Pulmonary artery endothelial cell (primary cell): ENCODE data around the gene STUB1. TPM values are rescaled to one million over a fixed set of nuclear protein-coding genes. Genes with fewer than 3 reads are reported as not detected.

ENCODE experiments used
- DNase-seq: peaks from one replicate; pipeline ENCODE4 v3.0.0-alpha.2; 2011; ENCODE audit warnings: low read depth, low spot score
- total RNA-seq: library from RNA; depleted of rRNA; stranded (reverse); fragments of >200 nt; gene quantifications from 2 replicates; pipeline ENCODE4 v1.2.3, GENCODE V29; 2014

STUB1 gene
- 131 and 146 TPM in 2 replicates for total RNA-seq

- DNase-seq, result peak; percentile 44
These were observed at the start of gene STUB1 for GRCh38 chr16:679814-680624. TSS of gene STUB1 (plus strand) at chr16:680410. CDS start at chr16:680526, 116 bp downstream.

- DNase-seq, result no peak
These were observed 49.3 kb upstream of the STUB1 start, which contains the start of gene WFIKKN1 for GRCh38 chr16:630815-631405. TSS of gene WFIKKN1 (plus strand) at chr16:630985. CDS start at chr16:631254, 269 bp downstream.

- no peak for DNase-seq
These were observed 48.3 kb upstream of the STUB1 start for GRCh38 chr16:631808-632358.

DNA sequence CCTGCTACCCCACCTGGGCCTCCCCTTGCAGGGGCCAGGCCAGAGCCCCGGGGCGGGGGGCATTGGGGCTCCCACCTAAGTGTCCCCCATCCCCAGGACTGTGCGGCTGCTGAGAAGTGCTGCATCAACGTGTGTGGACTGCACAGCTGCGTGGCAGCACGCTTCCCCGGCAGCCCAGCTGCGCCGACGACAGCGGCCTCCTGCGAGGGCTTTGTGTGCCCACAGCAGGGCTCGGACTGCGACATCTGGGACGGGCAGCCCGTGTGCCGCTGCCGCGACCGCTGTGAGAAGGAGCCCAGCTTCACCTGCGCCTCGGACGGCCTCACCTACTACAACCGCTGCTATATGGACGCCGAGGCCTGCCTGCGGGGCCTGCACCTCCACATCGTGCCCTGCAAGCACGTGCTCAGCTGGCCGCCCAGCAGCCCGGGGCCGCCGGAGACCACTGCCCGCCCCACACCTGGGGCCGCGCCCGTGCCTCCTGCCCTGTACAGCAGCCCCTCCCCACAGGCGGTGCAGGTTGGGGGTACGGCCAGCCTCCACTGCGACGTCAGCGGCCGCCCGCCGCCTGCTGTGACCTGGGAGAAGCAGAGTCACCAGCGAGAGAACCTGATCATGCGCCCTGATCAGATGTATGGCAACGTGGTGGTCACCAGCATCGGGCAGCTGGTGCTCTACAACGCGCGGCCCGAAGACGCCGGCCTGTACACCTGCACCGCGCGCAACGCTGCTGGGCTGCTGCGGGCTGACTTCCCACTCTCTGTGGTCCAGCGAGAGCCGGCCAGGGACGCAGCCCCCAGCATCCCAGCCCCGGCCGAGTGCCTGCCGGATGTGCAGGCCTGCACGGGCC is 47.5 kb upstream of the STUB1 start:
- no peak for DNase-seq

DNA sequence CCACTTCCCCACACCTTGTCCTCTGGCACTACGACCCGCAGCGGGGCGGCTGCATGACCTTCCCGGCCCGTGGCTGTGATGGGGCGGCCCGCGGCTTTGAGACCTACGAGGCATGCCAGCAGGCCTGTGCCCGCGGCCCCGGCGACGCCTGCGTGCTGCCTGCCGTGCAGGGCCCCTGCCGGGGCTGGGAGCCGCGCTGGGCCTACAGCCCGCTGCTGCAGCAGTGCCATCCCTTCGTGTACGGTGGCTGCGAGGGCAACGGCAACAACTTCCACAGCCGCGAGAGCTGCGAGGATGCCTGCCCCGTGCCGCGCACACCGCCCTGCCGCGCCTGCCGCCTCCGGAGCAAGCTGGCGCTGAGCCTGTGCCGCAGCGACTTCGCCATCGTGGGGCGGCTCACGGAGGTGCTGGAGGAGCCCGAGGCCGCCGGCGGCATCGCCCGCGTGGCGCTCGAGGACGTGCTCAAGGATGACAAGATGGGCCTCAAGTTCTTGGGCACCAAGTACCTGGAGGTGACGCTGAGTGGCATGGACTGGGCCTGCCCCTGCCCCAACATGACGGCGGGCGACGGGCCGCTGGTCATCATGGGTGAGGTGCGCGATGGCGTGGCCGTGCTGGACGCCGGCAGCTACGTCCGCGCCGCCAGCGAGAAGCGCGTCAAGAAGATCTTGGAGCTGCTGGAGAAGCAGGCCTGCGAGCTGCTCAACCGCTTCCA is 46.7 kb upstream of the STUB1 start:
- no peak for DNase-seq

- DNase-seq, result no peak
These were observed 46.0 kb upstream of the STUB1 start for GRCh38 chr16:634051-634670.

DNA sequence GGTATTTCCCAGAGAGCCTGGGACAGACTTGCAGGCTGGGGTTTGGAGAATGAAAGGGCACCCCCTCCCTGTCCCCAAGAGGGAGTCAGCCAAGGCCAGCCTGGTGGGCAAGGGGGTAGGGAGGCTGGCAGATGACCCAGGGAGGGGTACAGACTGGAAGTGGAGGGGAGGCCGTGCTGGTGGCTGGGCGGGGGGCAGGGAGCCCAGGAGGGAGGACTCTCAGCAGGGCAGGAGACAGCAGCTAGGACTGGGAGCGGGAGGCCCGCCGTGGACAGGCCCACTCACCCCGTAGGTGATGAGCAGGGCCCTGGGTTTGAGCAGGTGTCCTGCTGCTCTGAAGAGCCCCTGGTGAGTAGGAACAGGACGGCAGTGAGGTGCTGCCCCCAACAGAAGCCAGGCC is 45.2 kb upstream of the STUB1 start:
- no peak for DNase-seq

- no peak for DNase-seq
These were observed 44.5 kb upstream of the STUB1 start for GRCh38 chr16:635573-636205.

DNA sequence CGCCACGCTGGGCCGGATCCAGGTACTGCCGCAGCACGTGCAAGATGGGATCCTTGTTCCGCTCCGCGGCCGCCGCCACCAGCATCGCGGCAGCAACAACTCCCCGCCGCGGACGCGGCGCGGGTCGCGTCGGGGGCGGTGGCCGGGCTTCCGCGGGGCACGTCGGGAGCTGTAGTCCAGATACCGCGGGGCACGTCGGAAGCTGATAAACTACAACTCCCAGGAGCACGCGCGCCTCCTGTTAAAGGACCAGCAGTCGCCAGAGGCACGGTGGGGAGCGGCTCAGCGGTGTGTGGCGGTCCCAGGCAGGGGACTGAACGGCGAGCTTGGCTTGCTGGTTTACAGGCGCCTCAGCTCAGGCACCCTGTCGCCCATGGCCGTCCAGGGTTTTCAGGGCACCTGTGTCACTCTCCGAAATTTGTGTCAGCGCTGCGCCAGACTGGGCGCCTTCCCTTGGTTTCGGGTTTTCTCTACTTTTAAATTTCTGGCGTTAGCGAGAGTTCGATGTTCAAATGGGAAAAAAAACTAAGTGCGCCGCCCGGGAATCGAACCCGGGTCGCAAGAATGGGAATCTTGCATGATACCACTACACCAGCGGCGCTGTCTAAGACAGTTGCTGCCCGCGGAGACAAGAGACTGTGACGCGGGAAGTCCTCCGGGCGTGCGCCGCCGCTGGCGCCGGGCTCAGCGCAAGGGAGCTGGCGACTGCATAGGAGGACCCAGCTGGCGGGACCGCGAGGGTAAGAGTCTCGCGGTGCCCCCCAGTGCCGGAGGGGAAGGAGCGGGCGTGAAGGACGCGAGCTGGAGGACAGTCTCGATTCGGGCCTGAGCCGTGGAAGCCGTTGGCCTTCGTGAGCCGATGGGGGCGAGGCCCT is 43.8 kb upstream of the STUB1 start, which contains the start of gene METTL26:
METTL26 (minus strand) TSS at position 100 of the 875 bp plus-strand sequence; CDS start at position 85, 15 bp downstream.
- peak; percentile 88 for DNase-seq

DNA sequence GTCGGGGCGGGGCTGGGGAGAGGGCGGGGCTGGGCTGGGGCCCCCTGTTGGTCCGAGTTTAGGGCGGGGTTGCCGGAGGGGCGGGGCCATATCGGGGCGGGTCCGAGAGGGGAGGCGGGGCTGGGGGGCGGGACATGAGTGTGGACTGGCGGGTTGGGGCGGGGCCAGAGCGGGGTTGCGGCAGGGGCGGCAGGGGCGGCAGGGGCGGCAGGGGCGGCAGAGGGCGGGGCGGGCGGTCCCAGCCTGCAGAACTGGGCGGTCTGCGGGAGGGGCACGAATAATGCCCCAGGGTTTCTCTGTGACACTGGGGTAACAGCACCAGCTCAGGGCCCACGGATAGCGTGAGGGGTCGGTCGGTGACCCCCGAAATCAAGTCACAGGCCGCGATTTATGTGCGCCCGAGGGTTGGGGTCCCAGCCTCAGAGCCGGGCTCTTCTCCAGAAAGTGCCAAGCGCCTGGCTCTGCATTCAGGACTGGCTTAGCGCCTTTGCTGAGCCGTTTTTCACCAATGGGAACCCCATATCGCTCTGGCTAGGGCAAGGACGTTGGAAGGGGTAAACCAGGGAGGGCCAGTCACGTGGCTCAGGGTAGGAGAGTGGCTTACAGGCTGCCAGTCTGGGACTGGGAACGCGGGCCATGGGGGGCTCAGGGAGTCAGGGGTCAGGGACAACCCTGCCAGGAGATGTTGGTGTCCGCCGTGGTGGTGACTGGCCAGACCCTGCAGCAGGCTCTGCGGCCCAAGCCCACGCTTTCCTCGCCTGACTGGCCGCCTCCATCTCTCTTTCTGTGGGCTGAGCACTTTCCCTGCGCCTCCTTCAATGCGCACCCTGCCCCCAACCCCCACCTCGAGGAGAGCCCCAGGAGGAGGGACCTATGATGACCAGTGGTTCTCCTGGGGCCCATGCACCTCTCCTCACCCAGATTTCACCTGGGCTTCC is 42.9 kb upstream of the STUB1 start:
- peak; percentile 59 for DNase-seq

DNA sequence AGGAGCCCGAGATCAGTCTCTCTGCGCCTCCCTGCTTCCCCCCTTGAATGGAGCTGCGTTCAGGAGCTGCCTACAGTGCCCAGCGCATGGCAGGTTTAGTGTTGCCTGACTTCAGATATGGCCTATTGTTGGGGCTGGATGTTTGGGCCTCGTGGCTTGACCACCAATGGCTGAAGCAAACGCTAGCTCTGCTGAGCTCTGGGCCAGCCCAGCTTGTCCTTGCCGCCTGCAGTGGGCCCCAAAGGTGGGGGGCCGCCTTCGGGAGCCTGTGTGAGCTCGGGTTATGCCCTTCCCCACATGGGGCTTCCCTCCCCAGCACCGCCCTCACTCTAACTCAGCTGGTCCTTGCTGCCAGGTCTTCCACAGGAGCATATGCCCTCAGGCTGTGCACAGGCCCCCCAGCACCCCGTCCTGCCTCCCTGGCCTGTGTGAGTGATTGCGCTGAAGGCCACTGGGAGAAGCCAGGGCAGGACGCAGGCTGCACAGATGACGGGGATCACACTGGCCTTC is 42.1 kb upstream of the STUB1 start:
- DNase-seq, result no peak

- no peak for DNase-seq
These were observed 41.4 kb upstream of the STUB1 start for GRCh38 chr16:638836-639235.

DNA sequence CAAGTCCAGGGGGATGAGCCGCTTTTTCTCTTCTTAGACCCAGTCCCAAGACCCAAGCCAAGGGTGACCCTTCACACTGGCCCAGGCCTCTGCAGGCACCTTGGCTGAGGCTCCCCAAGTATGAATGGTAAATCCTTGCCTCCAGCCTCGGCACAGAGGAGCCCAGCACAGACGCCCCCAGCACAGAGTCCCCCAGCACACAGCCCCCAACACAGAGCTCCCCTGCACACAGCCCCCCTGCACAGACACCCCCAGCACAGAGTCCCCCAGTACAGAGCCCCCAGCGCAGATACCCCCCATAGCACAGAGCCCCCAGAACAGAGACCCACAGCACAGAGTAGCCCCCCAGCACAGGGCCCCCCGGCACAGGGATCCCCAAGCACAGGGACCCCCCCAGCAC is 39.6 kb upstream of the STUB1 start:
- no peak for DNase-seq

DNA sequence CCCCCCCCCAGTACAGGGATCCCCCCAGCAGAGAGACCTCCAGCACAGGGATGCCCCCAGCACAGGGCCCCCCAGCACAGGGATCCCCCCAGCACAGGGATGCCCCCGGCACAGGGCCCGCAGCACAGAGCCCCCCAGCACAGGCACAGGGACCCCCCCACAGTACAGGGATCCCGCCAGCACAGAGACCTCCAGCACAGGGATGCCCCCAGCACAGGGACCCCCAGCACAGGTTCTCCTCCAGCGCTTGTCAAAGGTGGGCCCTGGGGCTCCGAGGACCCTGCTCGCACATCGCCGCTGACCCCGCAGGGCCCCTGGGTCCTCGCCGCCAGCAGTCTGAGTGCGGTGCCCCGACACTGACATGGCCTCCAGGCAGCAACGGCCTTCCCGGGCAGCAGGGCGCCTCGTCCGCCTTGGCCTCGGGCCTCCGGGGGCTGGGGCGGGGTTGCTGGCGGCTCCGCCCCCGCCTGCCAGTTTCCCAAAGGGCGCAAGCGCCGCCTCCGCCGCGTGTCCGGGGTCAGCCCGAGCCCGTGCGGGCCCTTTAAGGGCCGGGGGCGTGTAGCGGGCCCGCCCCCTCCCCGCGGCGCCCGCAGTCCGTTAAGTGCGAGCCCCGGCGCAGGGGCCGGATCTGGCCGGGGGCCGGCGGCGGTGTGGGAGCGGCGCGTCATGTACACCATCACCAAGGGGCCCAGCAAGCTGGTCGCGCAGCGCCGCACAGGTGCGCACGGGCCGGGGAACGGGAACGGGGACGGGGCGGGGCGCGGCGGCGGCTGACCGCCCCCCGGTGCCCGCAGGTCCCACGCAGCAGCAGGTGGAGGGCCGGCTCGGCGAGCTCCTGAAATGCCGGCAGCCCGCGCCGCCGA is 38.7 kb upstream of the STUB1 start, which contains the start of gene MCRIP2:
MCRIP2 (plus strand) TSS at position 503 of the 863 bp plus-strand sequence; CDS start at position 667, 164 bp downstream.
- no peak for DNase-seq

DNA sequence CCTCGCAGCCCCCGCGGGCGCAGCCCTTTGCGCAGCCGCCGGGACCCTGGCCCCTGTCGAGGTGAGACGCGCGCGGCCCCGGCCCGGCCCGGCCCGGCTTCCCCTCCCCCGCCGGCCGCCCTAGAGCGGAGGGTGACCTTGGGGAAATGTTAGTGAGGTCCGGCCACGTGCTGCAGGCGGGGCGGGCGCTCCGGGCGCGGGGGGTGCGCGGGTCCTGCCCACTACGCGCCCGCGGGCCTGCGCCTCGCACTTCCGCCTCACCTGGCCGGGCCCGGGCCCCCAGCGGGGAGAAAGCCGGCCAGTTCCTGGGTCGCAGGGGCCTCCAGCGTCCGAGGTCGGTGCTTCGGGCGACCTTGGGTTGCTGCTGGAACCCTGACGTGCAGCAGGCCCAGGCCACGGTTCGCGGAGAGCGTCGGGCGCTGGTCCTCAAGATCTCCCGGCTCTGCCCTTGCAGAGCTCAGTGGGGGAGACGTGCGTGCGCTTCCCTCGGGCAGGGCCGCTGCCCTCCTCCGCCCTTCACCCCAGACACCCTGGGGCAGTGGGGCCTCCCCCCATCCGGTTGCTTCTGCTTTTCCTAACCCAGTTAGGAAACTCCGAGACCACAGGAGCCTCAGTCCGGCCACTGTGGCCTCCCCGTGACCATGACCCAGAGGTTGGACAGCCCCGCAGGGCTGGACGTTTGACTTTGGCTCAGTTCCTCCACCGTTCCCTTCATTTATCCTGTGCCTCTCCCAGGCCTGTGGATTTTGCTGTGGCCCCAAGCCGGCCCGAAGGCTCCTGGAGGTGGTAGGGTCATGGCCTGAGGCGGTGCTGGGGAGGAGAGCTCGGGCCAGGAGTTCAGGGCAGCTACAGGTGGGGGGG is 37.8 kb upstream of the STUB1 start:
- no peak for DNase-seq

GRCh38 chr16:643050-643368 is 37.2 kb upstream of the STUB1 start:
- no peak for DNase-seq
